ENCODE data around the gene PTGER2.

Gene PTGER2

DNA sequence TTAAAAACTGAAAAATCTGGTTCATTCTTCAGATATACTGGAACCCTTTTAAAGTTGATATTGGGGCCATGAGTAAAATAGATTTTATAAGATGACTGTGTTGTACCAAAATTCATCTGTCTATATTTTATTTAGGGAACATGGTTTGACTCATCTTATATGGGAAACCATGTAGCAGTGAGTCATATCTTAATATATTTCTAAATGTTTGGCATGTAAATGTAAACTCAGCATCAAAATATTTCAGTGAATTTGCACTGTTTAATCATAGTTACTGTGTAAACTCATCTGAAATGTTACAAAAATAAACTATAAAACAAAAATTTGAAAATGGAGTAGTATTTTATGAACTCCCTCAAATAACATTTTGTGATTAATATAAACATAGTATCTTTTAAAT lies 14.2 kb downstream of the PTGER2 start:
- no peaks in the 10 kb centered on the region for H3F3A ChIP-seq (ENCODE audit: insufficient read depth, low read length)
- no peak overlapping the region for H3K4me2 ChIP-seq (ENCODE audit: low read length)
- H3K9me2 ChIP-seq (ENCODE audit: low read depth, low read length), result no peaks in the 10 kb centered on the region
- TF ChIP-seq CTCF (IDR thresholded peaks at IDR 0.05; ENCODE audit: low read length) (no peak), EZH2 (IDR thresholded peaks at IDR 0.05; ENCODE audit: borderline replicate concordance, low read length) (no peak)
- no peak overlapping the region for H3K27ac ChIP-seq (ENCODE audit: low read depth, low read length, poor library complexity, severe bottlenecking)
- H3K79me2 ChIP-seq (ENCODE audit: insufficient read depth, low read length), result no peaks in the 10 kb centered on the region
- H3K36me3 ChIP-seq (ENCODE audit: insufficient read depth, low read length), result no peaks in the 10 kb centered on the region
- H3K27me3 ChIP-seq (ENCODE audit: insufficient read depth, low read length), result no peaks in the 10 kb centered on the region; the same call in 1 of the 2 replicates
- H3K4me3 ChIP-seq (ENCODE audit: low read depth, low read length, poor library complexity, severe bottlenecking), result no peak overlapping the region
- H3K9me3 ChIP-seq (ENCODE audit: low read length), result peaks cover 4% of the 10 kb centered on the region; the same call in 1 of the 2 replicates
- H3K9ac ChIP-seq (ENCODE audit: low read length), result no peak overlapping the region
- no peaks in the 10 kb centered on the region for H3K4me1 ChIP-seq (ENCODE audit: insufficient read depth, low read length, severe bottlenecking)
- H2AFZ ChIP-seq (ENCODE audit: low read length), result no peak overlapping the region
- no peaks in the 10 kb centered on the region for H4K20me1 ChIP-seq (ENCODE audit: insufficient read depth, low read length)

DNA sequence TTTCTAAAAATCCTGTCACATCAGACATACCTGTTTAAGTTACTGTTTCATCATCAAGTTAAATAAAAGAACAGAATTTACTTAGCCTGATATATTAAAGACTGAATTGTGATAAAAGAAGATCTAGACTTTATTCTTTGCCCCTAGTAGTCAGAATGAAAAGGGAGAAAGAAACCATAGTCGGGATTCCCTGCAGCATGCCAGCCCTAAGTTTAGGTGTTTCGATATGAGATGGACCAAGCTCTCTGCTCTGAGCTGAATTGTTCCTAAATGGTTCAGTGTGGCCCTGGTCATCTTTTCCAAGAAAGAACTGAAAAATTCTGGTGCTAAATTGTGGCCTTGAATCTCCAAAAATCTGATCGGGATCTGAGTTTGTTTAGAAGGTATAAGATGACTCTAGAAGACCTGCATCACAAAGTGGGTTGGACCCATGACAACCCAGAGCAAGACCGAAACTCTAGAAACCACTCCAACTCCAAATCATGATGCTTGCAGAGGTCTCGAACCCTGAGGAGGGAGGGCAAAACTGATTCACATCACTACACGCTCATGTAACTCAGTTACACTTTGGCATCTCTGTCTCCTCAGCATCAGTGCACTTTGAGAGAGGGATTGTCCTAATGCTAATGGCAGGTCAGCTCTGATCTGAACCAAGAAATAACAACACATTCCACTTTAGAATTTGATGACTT lies 15.7 kb downstream of the PTGER2 start:
- Histone ChIP-seq H3K36me3 (ENCODE audit: insufficient read depth, low read length) (no peaks in the 10 kb centered on the region), H3K4me1 (ENCODE audit: insufficient read depth, low read length, severe bottlenecking) (no peaks in the 10 kb centered on the region), H3F3A (ENCODE audit: insufficient read depth, low read length) (no peaks in the 10 kb centered on the region), H2AFZ (ENCODE audit: low read length) (no peak overlapping the region), H3K9me2 (ENCODE audit: low read depth, low read length) (no peaks in the 10 kb centered on the region), H4K20me1 (ENCODE audit: insufficient read depth, low read length) (no peaks in the 10 kb centered on the region), H3K27me3 (ENCODE audit: insufficient read depth, low read length) (no peaks in the 10 kb centered on the region; the same call in 1 of the 2 replicates), H3K4me3 (ENCODE audit: low read depth, low read length, poor library complexity, severe bottlenecking) (no peak overlapping the region), H3K4me2 (ENCODE audit: low read length) (no peak overlapping the region), H3K27ac (ENCODE audit: low read depth, low read length, poor library complexity, severe bottlenecking) (no peak overlapping the region), H3K79me2 (ENCODE audit: insufficient read depth, low read length) (no peaks in the 10 kb centered on the region), H3K9ac (ENCODE audit: low read length) (no peak overlapping the region), H3K9me3 (ENCODE audit: low read length) (no peaks in the 10 kb centered on the region)
- no peak for TF ChIP-seq CTCF (IDR thresholded peaks at IDR 0.05; ENCODE audit: low read length)
- TF ChIP-seq EZH2 (IDR thresholded peaks at IDR 0.05; ENCODE audit: borderline replicate concordance, low read length), result no peak

DNA sequence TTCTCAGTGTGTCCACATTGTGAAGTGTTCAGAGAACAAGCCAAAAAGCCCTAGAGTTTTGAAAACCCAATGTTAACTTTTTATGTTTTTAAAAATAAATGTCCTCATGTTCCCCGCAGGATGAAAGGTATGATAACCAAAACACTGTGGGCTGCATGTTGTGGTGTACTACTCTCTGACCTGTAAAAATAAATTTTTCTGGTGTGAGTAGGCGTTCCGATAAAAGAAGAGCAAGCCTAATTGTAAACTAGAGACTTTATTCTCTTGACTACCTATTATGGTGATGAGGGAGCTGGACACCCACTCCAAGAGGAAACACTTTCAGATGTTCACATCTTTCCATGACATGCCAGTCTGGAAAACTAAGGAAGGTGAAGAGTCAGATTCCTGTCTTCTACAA lies 18.2 kb downstream of the PTGER2 start:
- no peak overlapping the region for H2AFZ ChIP-seq (ENCODE audit: low read length)

More for the DNA sequence above, 18.2 kb downstream of the PTGER2 start:
- H3K9me2 ChIP-seq (ENCODE audit: low read depth, low read length), result no peaks in the 10 kb centered on the region
- no peaks in the 10 kb centered on the region for H3K36me3 ChIP-seq (ENCODE audit: insufficient read depth, low read length)
- H3K9me3 ChIP-seq (ENCODE audit: low read length), result no peaks in the 10 kb centered on the region
- no peak overlapping the region for H3K27ac ChIP-seq (ENCODE audit: low read depth, low read length, poor library complexity, severe bottlenecking)
- H4K20me1 ChIP-seq (ENCODE audit: insufficient read depth, low read length), result no peaks in the 10 kb centered on the region
- H3F3A ChIP-seq (ENCODE audit: insufficient read depth, low read length), result no peaks in the 10 kb centered on the region
- no peak overlapping the region for H3K9ac ChIP-seq (ENCODE audit: low read length)
- no peaks in the 10 kb centered on the region for H3K4me1 ChIP-seq (ENCODE audit: insufficient read depth, low read length, severe bottlenecking)
- H3K4me3 ChIP-seq (ENCODE audit: low read depth, low read length, poor library complexity, severe bottlenecking), result no peak overlapping the region
- no peak overlapping the region for H3K4me2 ChIP-seq (ENCODE audit: low read length)
- H3K27me3 ChIP-seq (ENCODE audit: insufficient read depth, low read length), result no peaks in the 10 kb centered on the region; the same call in 1 of the 2 replicates
- no peak for TF ChIP-seq EZH2 (IDR thresholded peaks at IDR 0.05; ENCODE audit: borderline replicate concordance, low read length)
- TF ChIP-seq CTCF (IDR thresholded peaks at IDR 0.05; ENCODE audit: low read length), result no peak
- no peaks in the 10 kb centered on the region for H3K79me2 ChIP-seq (ENCODE audit: insufficient read depth, low read length)
